SK-N-SH (cell line): ENCODE data around the gene ASB18.

ENCODE experiments used
- GATA2 ChIP-seq: sonication (generic); formaldehyde crosslinking; IDR thresholded peaks from 2 replicates; pipeline ENCODE4 v1.5.0; 2020; ENCODE audit warnings: mild to moderate bottlenecking, missing genetic modification reagents
- JUND ChIP-seq: IDR thresholded peaks from 2 replicates; pipeline ENCODE4 v1.4.0; 2012
- RCOR1 ChIP-seq: fragments of 150-350 bp; IDR thresholded peaks from 2 replicates; pipeline ENCODE4 v1.6.1; 2017; ENCODE audit warnings: antibody characterized with exemption, low read length
- REST ChIP-seq: IDR thresholded peaks from 2 replicates; pipeline ENCODE4 v1.6.1; 2012; ENCODE audit warnings: mild to moderate bottlenecking, low read depth, low read length, moderate library complexity

- TF ChIP-seq REST = no peak
- TF ChIP-seq JUND = no peak
- no peak for TF ChIP-seq GATA2 (CRISPR knock-in tag)
- TF ChIP-seq RCOR1 = no peak
Measured at GRCh38 chr2:236190674-236191073, 73.5 kb downstream of the ASB18 start.
